Testis (tissue), 3 donors: ENCODE data around the gene ADM2. TPM values are rescaled to one million over a fixed set of nuclear protein-coding genes. Genes with fewer than 3 reads are reported as not detected.

ENCODE experiments used
- DNase-seq: peaks from one replicate; pipeline ENCODE4 v3.0.0-alpha.2; 2019
- H3K27ac ChIP-seq, 2 donors: fragments of 200-600 bp; sonication (generic); one replicate each; pipeline ENCODE4 v1.5.1; 2019
- H3K27me3 ChIP-seq: fragments of 200-600 bp; sonication (generic); one replicate; pipeline ENCODE4 v1.5.1; 2019
- H3K36me3 ChIP-seq: fragments of 200-600 bp; sonication (generic); one replicate; pipeline ENCODE4 v1.5.1; 2017; ENCODE audit warnings: low read depth; ENCODE audit errors: missing control alignments
- H3K4me1 ChIP-seq: fragments of 200-600 bp; sonication (generic); one replicate; pipeline ENCODE4 v1.5.1; 2019
- H3K4me3 ChIP-seq, 2 donors: fragments of 200-600 bp; sonication (generic); one replicate each; pipeline ENCODE4 v1.5.1; 2017 to 2019
- H3K9me3 ChIP-seq: fragments of 200-600 bp; sonication (generic); one replicate; pipeline ENCODE4 v1.5.1; 2017
- CTCF ChIP-seq, 3 experiments: fragments of 450-650 bp in 2 of 3; fragments of 200-600 bp in 1 of 3; sonication (generic) in 1 of 3; IDR thresholded peaks; one replicate each; pipeline ENCODE4 v1.5.1; 2016 to 2019; ENCODE audit warnings: antibody characterized with exemption in 3 of 3, mild to moderate bottlenecking in 2 of 3, moderate library complexity in 1 of 3
- POLR2A ChIP-seq: fragments of 450-650 bp; IDR thresholded peaks from one replicate; pipeline ENCODE4 v1.6.1; 2017; ENCODE audit warnings: antibody characterized with exemption, mild to moderate bottlenecking, moderate library complexity
- WGBS, 2 donors: methylation state at CpG; one replicate each; pipeline ENCODE4 v1.1.5; 2018; 5-methylcytosine and 5-hydroxymethylcytosine counted together
- intact Hi-C: fragments of 100-400 bp; cut with DNase I; formaldehyde crosslinking; loops from one replicate; pipeline ENCODE4 v1.15.1; 2023; ENCODE audit warnings: low total_unique reads
- polyA plus RNA-seq: library from polyadenylated mRNA; stranded (reverse); fragments of 350-450 nt; fragmentation: Illumina TruSeq; extraction: RNeasy Lipid Tissue Mini Kit (QIAGEN cat#74804); gene quantifications from one replicate; pipeline ENCODE4 v1.2.3, GENCODE V29; 2014; ENCODE audit warnings: low read depth, low replicate concordance; ENCODE audit not compliant: insufficient read depth
- total RNA-seq, 2 donors: library from RNA; depleted of rRNA; stranded (reverse); fragments of >200 nt; gene quantifications; one replicate each; pipeline ENCODE4 v1.2.3, GENCODE V29; 2016

The ADM2 gene
- total and polyA plus RNA-seq, 3 donors from 2014 or later, result 0.99 to 1.9 (median 1.0) TPM

DNA sequence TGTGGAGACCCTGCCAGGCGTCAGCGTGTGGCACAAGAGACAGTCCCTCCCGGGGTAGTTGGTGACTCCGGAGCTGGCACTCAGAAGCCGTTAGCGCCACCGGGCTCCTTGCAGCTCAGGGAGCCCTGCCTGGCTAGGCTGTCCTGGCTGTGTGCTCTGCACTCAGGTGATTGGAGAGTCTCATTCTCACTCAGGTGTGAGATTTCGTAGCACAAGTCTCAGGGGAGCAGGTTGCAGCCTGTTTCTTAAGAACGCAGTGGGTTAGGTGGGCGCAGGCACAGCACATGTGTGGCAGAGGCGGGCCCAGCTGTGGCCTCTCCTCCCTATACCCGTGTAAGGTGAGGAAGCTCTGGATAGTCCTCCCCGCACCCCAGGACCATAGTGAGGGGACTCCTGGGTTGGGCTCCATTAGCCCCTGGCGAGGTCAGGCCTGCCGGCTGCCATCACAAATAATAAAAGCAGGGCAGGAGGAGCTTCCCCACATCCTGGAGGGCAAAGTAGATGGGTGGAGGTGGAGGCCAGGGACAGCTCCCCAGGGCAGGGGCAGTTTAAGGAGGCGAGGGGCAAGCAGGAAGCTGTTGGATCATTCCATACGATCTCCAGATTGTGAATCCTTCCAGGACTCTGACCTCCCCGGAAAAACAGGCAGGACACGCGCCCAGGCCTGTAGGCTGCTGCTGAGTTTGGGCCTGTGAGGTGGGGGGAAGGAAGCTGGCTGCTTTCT is 45.9 kb upstream of the ADM2 start:
- Histone ChIP-seq H3K36me3 (no peaks in the 10 kb centered on the region), H3K9me3 (no peaks in the 10 kb centered on the region), H3K4me1 (no peaks in the 10 kb centered on the region), H3K27me3 (no peaks in the 10 kb centered on the region), H3K27ac (no peak overlapping the region), H3K4me3 (no peak overlapping the region)
- intact Hi-C loops, result no loop called here
- TF ChIP-seq CTCF (IDR thresholded peaks at IDR 0.05) (no peak), POLR2A (no peak)
- no peak for DNase-seq
- 78 to 88% methylated on average over 6 to 20 of the region's 20 CpGs for WGBS, 2 donors

DNA sequence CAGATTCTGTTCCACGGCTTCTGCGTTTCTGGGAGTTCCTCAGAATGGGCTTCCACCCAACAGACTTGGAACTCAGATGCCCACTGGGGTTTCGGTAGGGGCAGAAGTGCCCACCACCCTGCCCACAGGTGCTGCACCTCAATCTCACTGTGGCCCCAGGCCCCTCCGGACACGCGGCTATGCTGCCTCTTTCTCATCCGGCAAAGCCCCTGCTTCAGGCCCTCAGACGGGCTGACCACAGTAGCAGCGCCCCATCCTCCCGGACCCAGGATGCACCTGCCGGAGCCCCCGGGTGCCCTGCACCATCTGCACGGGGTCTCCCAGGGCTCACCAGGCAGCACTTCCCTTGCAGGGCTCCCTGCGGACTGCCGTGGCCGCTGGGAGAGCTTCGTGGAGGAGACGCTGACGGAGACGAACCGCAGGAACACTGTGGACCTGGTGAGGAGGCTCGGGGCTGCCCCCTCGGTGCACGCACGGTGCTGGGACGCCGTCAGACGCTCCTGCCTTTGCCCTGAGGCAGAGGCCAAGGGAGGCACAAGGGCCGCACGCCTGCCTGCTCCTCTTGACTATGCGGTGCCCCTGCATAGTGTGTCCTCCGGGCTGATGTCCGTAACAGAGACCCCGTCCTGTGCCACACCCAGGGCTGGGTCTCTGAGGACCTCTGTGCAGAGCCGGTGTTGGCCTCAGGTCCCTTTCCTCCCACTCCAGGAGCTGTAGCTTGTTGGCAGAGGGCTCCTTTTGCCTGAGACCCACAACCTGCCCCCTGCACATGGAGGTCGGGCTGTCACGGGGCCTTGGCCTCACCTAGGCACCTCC is 45.1 kb upstream of the ADM2 start:
- DNase-seq, result no peak
- no peak overlapping the region for H3K27ac ChIP-seq
- no peak overlapping the region for H3K4me3 ChIP-seq
- intact Hi-C loops, result no loop called here
- WGBS, 2 donors, result 83 to 85% methylated on average over 21 to 37 of the region's 37 CpGs
- no peaks in the 10 kb centered on the region for H3K36me3 ChIP-seq
- no peaks in the 10 kb centered on the region for H3K4me1 ChIP-seq
- TF ChIP-seq POLR2A (no peak), CTCF (IDR thresholded peaks at IDR 0.05) (no peak)
- H3K27me3 ChIP-seq, result no peaks in the 10 kb centered on the region
- H3K9me3 ChIP-seq, result no peaks in the 10 kb centered on the region

DNA sequence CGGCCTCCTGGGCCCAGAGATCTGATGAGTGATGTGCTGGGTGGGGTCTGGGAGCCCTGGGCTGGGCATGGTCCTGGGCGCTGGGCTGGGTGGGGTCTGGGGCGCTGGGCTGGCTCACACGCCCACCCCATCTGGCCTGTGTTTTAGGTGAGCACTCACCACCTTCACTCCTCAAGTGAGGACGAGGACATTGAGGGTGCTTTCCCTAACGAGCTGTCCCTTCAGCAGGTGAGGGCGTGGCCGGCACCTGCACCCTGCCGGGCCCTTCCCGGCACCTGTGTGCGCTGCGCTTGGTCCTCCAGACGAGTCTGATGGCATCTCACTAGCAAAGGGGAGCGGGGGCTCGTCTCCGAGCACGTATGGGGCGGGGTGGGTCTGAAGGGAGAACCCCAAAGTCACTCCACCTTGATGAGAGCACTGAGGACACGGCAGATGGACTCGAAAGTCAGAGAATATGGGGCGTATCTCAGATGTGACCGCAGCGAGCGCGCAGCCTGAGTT is 44.5 kb upstream of the ADM2 start:
- WGBS, 2 donors, result 90 to 94% methylated on average over 13 to 25 of the region's 25 CpGs
- Histone ChIP-seq H3K36me3 (no peaks in the 10 kb centered on the region), H3K27me3 (no peaks in the 10 kb centered on the region), H3K4me3 (no peak overlapping the region), H3K4me1 (no peaks in the 10 kb centered on the region), H3K9me3 (no peaks in the 10 kb centered on the region), H3K27ac (no peak overlapping the region)
- DNase-seq, result no peak
- intact Hi-C loops, result no loop called here
- TF ChIP-seq POLR2A, result no peak
- no peak for TF ChIP-seq CTCF (IDR thresholded peaks at IDR 0.05)

GRCh38 chr22:50437511-50438304 is 43.6 kb upstream of the ADM2 start:
- H3K36me3 ChIP-seq, result no peaks in the 10 kb centered on the region
- TF ChIP-seq POLR2A (no peak), CTCF (IDR thresholded peaks at IDR 0.05) (no peak)

More at GRCh38 chr22:50437511-50438304, 43.6 kb upstream of the ADM2 start:
- WGBS, 2 donors, result 88 to 93% methylated on average over 23 to 30 of the region's 36 CpGs
- Histone ChIP-seq H3K4me3 (no peak overlapping the region), H3K4me1 (no peaks in the 10 kb centered on the region), H3K27ac (no peak overlapping the region), H3K27me3 (no peaks in the 10 kb centered on the region), H3K9me3 (no peaks in the 10 kb centered on the region)
- intact Hi-C loops, result no loop called here
- no peak for DNase-seq
